ENCODE data around the gene AGAP3. TPM values are rescaled to one million over a fixed set of nuclear protein-coding genes. Genes with fewer than 3 reads are reported as not detected.

Gene AGAP3
- total RNA-seq, 1 experiment from 2014 or later, result 103 TPM

GRCh38 chr7:151113344-151114150, 27.3 kb downstream of the AGAP3 start:
- Histone ChIP-seq H3K27ac (ENCODE audit: low read length) (peak overlapping the region; percentile 65), H3K4me1 (ENCODE audit: control insufficient read depth, insufficient read depth, low read length) (peaks cover 14% of the 10 kb centered on the region), H3K9me3 (ENCODE audit: control insufficient read depth, insufficient read depth, low read depth, low read length) (no peaks in the 10 kb centered on the region), H3K36me3 (ENCODE audit: control insufficient read depth, insufficient read depth, low read length) (no peaks in the 10 kb centered on the region), H3K27me3 (ENCODE audit: control insufficient read depth, insufficient read depth, low read length) (no peaks in the 10 kb centered on the region), H3K4me3 (ENCODE audit: low read depth in 2 of 2, low read length in 2 of 2) (0 out of 4 replicates have a peak overlapping the region, but pooled peaks of 1 of the 2 experiments have one; percentile 17)
- intact Hi-C loops (cut with micrococcal nuclease; ENCODE audit: unreplicated experiment), result loop anchor here (5.0 kb wide), 2 partner anchors 36 to 216 kb away; no protein-coding TSS in a partner anchor
- DNase-seq (ENCODE audit: low read depth, low spot score) (no peak), ATAC-seq (peak; percentile 44)
- in situ Hi-C loops (cut with HindIII; ENCODE audit: low pct_unique_long_range_greater_than_20kb, low sequenced_read_pairs), result no loop called here
- POLR2A ChIA-PET, result no interaction called here
- CTCF ChIA-PET, result interaction anchor here (0.9 to 1.0 kb wide), 2 partner anchors 85 to 114 kb away, joined by 3 to 4 read pairs; partner anchors contain the start of genes ABCB8 and ABCF2
- no TSS peak for BruUV-seq (replicated peaks)
- TF ChIP-seq TCF7L2 (IDR thresholded peaks at IDR 0.05; ENCODE audit: low read depth, low read length) (peak; percentile 59; the same call in 1 of the 2 replicates), SIN3A (IDR thresholded peaks at IDR 0.05; ENCODE audit: borderline replicate concordance, insufficient read depth, low read depth, low read length) (no peak), POLR2AphosphoS5 (IDR thresholded peaks at IDR 0.05; ENCODE audit: low read depth, low read length) (no peak), CTCF (IDR thresholded peaks at IDR 0.05) (no peak)

- Histone ChIP-seq H3K4me3 (ENCODE audit: low read depth in 2 of 2, low read length in 2 of 2) (peak overlapping the region in 1 of 2 experiments; percentile 17; a peak in 3 of 4 replicates), H3K36me3 (ENCODE audit: control insufficient read depth, insufficient read depth, low read length) (no peaks in the 10 kb centered on the region), H3K27me3 (ENCODE audit: control insufficient read depth, insufficient read depth, low read length) (no peaks in the 10 kb centered on the region), H3K4me1 (ENCODE audit: control insufficient read depth, insufficient read depth, low read length) (peaks cover 14% of the 10 kb centered on the region), H3K9me3 (ENCODE audit: control insufficient read depth, insufficient read depth, low read depth, low read length) (no peaks in the 10 kb centered on the region), H3K27ac (ENCODE audit: low read length) (peak overlapping the region; percentile 65)
- intact Hi-C loops (cut with micrococcal nuclease; ENCODE audit: unreplicated experiment) (loop anchor here (5.0 kb wide), 2 partner anchors 37 to 217 kb away; no protein-coding TSS in a partner anchor), in situ Hi-C loops (cut with HindIII; ENCODE audit: low pct_unique_long_range_greater_than_20kb, low sequenced_read_pairs) (no loop called here)
- DNase-seq (ENCODE audit: low read depth, low spot score) (no peak), ATAC-seq (peak; percentile 60)
- CTCF ChIA-PET, result interaction anchor here (1.0 kb wide), 1 partner anchor 86 kb away, joined by 3 read pairs; the partner anchor contains the start of gene ABCB8
- TF ChIP-seq CTCF (IDR thresholded peaks at IDR 0.05), result no peak
- TF ChIP-seq TCF7L2 (IDR thresholded peaks at IDR 0.05; ENCODE audit: low read depth, low read length), result no peak
- TF ChIP-seq POLR2AphosphoS5 (IDR thresholded peaks at IDR 0.05; ENCODE audit: low read depth, low read length), result no peak
- TF ChIP-seq, protein P1, sequence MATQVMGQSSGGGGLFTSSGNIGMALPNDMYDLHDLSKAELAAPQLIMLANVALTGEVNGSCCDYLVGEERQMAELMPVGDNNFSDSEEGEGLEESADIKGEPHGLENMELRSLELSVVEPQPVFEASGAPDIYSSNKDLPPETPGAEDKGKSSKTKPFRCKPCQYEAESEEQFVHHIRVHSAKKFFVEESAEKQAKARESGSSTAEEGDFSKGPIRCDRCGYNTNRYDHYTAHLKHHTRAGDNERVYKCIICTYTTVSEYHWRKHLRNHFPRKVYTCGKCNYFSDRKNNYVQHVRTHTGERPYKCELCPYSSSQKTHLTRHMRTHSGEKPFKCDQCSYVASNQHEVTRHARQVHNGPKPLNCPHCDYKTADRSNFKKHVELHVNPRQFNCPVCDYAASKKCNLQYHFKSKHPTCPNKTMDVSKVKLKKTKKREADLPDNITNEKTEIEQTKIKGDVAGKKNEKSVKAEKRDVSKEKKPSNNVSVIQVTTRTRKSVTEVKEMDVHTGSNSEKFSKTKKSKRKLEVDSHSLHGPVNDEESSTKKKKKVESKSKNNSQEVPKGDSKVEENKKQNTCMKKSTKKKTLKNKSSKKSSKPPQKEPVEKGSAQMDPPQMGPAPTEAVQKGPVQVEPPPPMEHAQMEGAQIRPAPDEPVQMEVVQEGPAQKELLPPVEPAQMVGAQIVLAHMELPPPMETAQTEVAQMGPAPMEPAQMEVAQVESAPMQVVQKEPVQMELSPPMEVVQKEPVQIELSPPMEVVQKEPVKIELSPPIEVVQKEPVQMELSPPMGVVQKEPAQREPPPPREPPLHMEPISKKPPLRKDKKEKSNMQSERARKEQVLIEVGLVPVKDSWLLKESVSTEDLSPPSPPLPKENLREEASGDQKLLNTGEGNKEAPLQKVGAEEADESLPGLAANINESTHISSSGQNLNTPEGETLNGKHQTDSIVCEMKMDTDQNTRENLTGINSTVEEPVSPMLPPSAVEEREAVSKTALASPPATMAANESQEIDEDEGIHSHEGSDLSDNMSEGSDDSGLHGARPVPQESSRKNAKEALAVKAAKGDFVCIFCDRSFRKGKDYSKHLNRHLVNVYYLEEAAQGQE (IDR thresholded peaks at IDR 0.05; ENCODE audit: insufficient read depth in 1 of 2, low read depth in 2 of 2, low read length in 1 of 2), result no peak
- no peak for TF ChIP-seq SIN3A (IDR thresholded peaks at IDR 0.05; ENCODE audit: borderline replicate concordance, insufficient read depth, low read depth, low read length)
- POLR2A ChIA-PET, result interaction anchor here (0.6 kb wide), 1 partner anchor 663 kb away, joined by 3 read pairs; no protein-coding TSS in a partner anchor
- BruUV-seq (replicated peaks), result no TSS peak
These were observed 28.1 kb downstream of the AGAP3 start for GRCh38 chr7:151114151-151115090.

Data from Panc1 (cell line).